Panc1 (cell line): ENCODE data around the gene COP1. TPM values are rescaled to one million over a fixed set of nuclear protein-coding genes. Genes with fewer than 3 reads are reported as not detected.

Experiments used
- ATAC-seq: fragments of 200-7000 bp; cut with Tn5 transposase; 2 replicates; pipeline ENCODE4 v1.9.1; 2020; ENCODE audit warnings: mild to moderate bottlenecking, moderate library complexity
- BruUV-seq: library from RNA; stranded (reverse); fragments of 400-500 nt; replicated peaks from 2 replicates; lab custom pipeline; 2021; lab: Mats Ljungman, UMichigan
- CTCF ChIA-PET: fragments of 300-600 bp; sonication (Branson Sonifier 250); formaldehyde crosslinking; loops from one replicate; lab custom pipeline; 2022; ENCODE audit warnings: antibody characterized with exemption; lab: Charles Lee
- POLR2A ChIA-PET: fragments of 300-600 bp; sonication (Branson Sonifier 250); formaldehyde crosslinking; loops from one replicate; lab custom pipeline; 2022; ENCODE audit warnings: antibody characterized with exemption; lab: Charles Lee
- DNase-seq: peaks from one replicate; pipeline ENCODE4 v3.0.0-alpha.2; 2010; ENCODE audit warnings: low read depth, low spot score
- H3K27ac ChIP-seq: 2 replicates; pipeline ENCODE4 v1.5.1; 2011; ENCODE audit warnings: mild to moderate bottlenecking, low read length, inconsistent platforms
- H3K27me3 ChIP-seq: fragments of 200-500 bp; sonication (Bioruptor generic); 2 replicates; pipeline ENCODE4 v1.6.0; 2014; ENCODE audit warnings: low read length, inconsistent platforms; ENCODE audit not compliant: control insufficient read depth, insufficient read depth
- H3K36me3 ChIP-seq: fragments of 200-500 bp; sonication (Bioruptor generic); 2 replicates; pipeline ENCODE4 v1.5.1; 2014; ENCODE audit warnings: inconsistent platforms, mild to moderate bottlenecking, low read length, moderate library complexity; ENCODE audit not compliant: control insufficient read depth, insufficient read depth
- H3K4me1 ChIP-seq: 2 replicates; pipeline ENCODE4 v1.5.1; 2011; ENCODE audit warnings: inconsistent platforms, mild to moderate bottlenecking, low read length, moderate library complexity; ENCODE audit not compliant: control insufficient read depth, insufficient read depth
- H3K4me3 ChIP-seq, 2 experiments: 2 replicates each; pipeline ENCODE4 v1.5.1; 2011 to 2012; ENCODE audit warnings: low read depth in 2 of 2, low read length in 2 of 2, mild to moderate bottlenecking in 2 of 2, inconsistent platforms in 1 of 2, moderate library complexity in 1 of 2
- H3K9me3 ChIP-seq: fragments of 200-500 bp; sonication (Bioruptor generic); 2 replicates; pipeline ENCODE4 v1.5.1; 2014; ENCODE audit warnings: low read depth, mild to moderate bottlenecking, inconsistent platforms, low read length, moderate library complexity; ENCODE audit not compliant: control insufficient read depth, insufficient read depth
- POLR2AphosphoS5 ChIP-seq: IDR thresholded peaks from 2 replicates; pipeline ENCODE4 v1.6.1; 2012; ENCODE audit warnings: mild to moderate bottlenecking, low read depth, low read length, moderate library complexity
- SIN3A ChIP-seq: IDR thresholded peaks from 2 replicates; pipeline ENCODE4 v1.6.1; 2012; ENCODE audit warnings: low read depth, mild to moderate bottlenecking, low read length, moderate library complexity, borderline replicate concordance; ENCODE audit not compliant: insufficient read depth
- TCF7L2 ChIP-seq: IDR thresholded peaks from 2 replicates; pipeline ENCODE4 v1.6.1; 2011; ENCODE audit warnings: mild to moderate bottlenecking, low read depth, low read length, inconsistent platforms
- in situ Hi-C: cut with HindIII; loops from 2 replicates; pipeline ENCODE4 v1.10.0; 2016; ENCODE audit warnings: low sequenced_read_pairs, low pct_unique_long_range_greater_than_20kb
- intact Hi-C: fragments of 100-400 bp; cut with micrococcal nuclease; formaldehyde crosslinking; loops from one replicate; pipeline ENCODE4 v1.10.0; 2022; ENCODE audit not compliant: unreplicated experiment
- total RNA-seq: library from RNA; stranded (reverse); gene quantifications from one replicate; pipeline ENCODE4 v1.2.1, GENCODE V29; 2021; ENCODE audit not compliant: unreplicated experiment
- TF ChIP-seq, protein P1 (sequence below), 2 experiments: IDR thresholded peaks; 2 replicates each; pipeline ENCODE4 v1.6.1; 2011 to 2012; ENCODE audit warnings: low read depth in 2 of 2, control low read depth in 1 of 2, low read length in 1 of 2, mild to moderate bottlenecking in 1 of 2, moderate library complexity in 1 of 2; ENCODE audit not compliant: insufficient read depth in 1 of 2
- TF ChIP-seq, protein P2 (sequence below): fragments of 450-650 bp; IDR thresholded peaks from 2 replicates; pipeline ENCODE4 v1.5.1; 2017; ENCODE audit warnings: mild to moderate bottlenecking

COP1 gene
- total RNA-seq, 1 experiment from 2014 or later, result 36.5 TPM

DNA sequence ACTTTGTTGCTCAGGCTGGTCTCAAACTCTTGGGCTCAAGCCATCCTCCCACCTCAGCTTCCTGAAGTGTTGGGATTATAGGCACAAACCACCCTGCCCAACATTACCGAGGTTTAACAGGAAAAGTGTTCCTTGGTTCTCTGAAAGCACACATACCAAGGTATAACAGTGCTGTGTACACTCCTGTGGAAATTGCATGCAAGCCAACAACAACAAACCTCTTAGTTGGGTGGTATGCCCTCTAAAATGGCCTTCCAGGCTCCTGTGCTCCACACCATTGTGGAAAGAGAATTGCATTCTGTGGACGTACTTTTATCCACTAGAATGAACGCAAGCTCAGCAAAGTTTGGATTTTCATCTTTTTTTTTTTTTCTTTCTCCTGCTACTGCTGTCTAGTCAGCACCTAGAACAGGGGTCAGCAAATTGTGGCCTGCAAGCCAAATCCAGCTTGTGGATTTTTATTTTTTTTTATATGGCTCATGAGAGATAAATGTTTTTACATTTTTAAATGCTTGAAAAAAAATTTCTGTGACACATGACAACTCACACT is 271.4 kb downstream of the COP1 start:
- BruUV-seq, result no TSS peak
- intact Hi-C loops, result no loop called here
- POLR2A ChIA-PET, result no interaction called here
- DNase-seq (no peak), ATAC-seq (no peak)
- H3K4me1 ChIP-seq, result no peaks in the 10 kb centered on the region
- H3K36me3 ChIP-seq, result no peaks in the 10 kb centered on the region
- H3K27me3 ChIP-seq, result no peaks in the 10 kb centered on the region
- H3K4me3 ChIP-seq, result no peak overlapping the region
- no peak overlapping the region for H3K27ac ChIP-seq
- in situ Hi-C loops, result no loop called here
- TF ChIP-seq, protein P1, sequence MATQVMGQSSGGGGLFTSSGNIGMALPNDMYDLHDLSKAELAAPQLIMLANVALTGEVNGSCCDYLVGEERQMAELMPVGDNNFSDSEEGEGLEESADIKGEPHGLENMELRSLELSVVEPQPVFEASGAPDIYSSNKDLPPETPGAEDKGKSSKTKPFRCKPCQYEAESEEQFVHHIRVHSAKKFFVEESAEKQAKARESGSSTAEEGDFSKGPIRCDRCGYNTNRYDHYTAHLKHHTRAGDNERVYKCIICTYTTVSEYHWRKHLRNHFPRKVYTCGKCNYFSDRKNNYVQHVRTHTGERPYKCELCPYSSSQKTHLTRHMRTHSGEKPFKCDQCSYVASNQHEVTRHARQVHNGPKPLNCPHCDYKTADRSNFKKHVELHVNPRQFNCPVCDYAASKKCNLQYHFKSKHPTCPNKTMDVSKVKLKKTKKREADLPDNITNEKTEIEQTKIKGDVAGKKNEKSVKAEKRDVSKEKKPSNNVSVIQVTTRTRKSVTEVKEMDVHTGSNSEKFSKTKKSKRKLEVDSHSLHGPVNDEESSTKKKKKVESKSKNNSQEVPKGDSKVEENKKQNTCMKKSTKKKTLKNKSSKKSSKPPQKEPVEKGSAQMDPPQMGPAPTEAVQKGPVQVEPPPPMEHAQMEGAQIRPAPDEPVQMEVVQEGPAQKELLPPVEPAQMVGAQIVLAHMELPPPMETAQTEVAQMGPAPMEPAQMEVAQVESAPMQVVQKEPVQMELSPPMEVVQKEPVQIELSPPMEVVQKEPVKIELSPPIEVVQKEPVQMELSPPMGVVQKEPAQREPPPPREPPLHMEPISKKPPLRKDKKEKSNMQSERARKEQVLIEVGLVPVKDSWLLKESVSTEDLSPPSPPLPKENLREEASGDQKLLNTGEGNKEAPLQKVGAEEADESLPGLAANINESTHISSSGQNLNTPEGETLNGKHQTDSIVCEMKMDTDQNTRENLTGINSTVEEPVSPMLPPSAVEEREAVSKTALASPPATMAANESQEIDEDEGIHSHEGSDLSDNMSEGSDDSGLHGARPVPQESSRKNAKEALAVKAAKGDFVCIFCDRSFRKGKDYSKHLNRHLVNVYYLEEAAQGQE (IDR thresholded peaks at IDR 0.05; ENCODE audit: insufficient read depth in 1 of 2, low read depth in 2 of 2, low read length in 1 of 2), result no peak
- TF ChIP-seq SIN3A (no peak), POLR2AphosphoS5 (no peak), TCF7L2 (no peak)
- TF ChIP-seq, protein P2, sequence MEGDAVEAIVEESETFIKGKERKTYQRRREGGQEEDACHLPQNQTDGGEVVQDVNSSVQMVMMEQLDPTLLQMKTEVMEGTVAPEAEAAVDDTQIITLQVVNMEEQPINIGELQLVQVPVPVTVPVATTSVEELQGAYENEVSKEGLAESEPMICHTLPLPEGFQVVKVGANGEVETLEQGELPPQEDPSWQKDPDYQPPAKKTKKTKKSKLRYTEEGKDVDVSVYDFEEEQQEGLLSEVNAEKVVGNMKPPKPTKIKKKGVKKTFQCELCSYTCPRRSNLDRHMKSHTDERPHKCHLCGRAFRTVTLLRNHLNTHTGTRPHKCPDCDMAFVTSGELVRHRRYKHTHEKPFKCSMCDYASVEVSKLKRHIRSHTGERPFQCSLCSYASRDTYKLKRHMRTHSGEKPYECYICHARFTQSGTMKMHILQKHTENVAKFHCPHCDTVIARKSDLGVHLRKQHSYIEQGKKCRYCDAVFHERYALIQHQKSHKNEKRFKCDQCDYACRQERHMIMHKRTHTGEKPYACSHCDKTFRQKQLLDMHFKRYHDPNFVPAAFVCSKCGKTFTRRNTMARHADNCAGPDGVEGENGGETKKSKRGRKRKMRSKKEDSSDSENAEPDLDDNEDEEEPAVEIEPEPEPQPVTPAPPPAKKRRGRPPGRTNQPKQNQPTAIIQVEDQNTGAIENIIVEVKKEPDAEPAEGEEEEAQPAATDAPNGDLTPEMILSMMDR, result no peak
- no peaks in the 10 kb centered on the region for H3K9me3 ChIP-seq
- CTCF ChIA-PET, result interaction anchor here (0.7 kb wide), 1 partner anchor 784 kb away, joined by 7 read pairs; no protein-coding TSS in a partner anchor

DNA sequence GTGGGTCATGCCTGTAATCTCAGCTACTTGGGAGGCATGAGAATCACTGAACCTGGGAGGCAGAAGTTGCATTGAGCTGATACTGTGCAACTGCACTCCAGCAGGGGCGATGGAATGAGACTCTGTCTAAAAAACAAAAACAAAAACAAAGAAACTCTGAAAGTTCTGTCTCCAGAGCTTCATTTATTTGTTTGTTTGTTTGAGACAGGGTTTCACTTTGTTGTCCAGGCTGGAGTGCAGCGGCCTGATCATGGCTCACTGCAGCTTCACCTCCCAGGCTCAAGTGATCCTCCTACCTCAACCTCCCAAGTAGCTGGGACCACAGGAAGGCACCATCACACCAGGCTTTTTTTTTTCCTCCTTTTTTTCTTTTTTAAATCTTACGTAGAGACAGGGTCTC is 271.9 kb downstream of the COP1 start:
- Histone ChIP-seq H3K36me3 (no peaks in the 10 kb centered on the region), H3K4me3 (no peak overlapping the region), H3K27ac (no peak overlapping the region), H3K9me3 (no peaks in the 10 kb centered on the region), H3K27me3 (no peaks in the 10 kb centered on the region), H3K4me1 (no peaks in the 10 kb centered on the region)
- ATAC-seq (no peak), DNase-seq (no peak)
- no TSS peak for BruUV-seq
- in situ Hi-C loops (no loop called here), intact Hi-C loops (no loop called here)
- POLR2A ChIA-PET, result no interaction called here
- TF ChIP-seq, protein P2, result no peak
- TF ChIP-seq, protein P1 (IDR thresholded peaks at IDR 0.05; ENCODE audit: insufficient read depth in 1 of 2, low read depth in 2 of 2, low read length in 1 of 2), result no peak
- TF ChIP-seq POLR2AphosphoS5, result no peak
- no peak for TF ChIP-seq TCF7L2
- TF ChIP-seq SIN3A, result no peak
- CTCF ChIA-PET, result interaction anchor here (0.7 kb wide), 1 partner anchor 783 kb away, joined by 7 read pairs; no protein-coding TSS in a partner anchor
